ENCODE results near the gene MIA2. TPM values are rescaled to one million over a fixed set of nuclear protein-coding genes. Genes with fewer than 3 reads are reported as not detected.
"Not testable (repeated sequence)": the region's sequence is repeated elsewhere in the genome, so short reads cannot be mapped to it uniquely, and the experiment has no call there.

Gene MIA2, protein sequence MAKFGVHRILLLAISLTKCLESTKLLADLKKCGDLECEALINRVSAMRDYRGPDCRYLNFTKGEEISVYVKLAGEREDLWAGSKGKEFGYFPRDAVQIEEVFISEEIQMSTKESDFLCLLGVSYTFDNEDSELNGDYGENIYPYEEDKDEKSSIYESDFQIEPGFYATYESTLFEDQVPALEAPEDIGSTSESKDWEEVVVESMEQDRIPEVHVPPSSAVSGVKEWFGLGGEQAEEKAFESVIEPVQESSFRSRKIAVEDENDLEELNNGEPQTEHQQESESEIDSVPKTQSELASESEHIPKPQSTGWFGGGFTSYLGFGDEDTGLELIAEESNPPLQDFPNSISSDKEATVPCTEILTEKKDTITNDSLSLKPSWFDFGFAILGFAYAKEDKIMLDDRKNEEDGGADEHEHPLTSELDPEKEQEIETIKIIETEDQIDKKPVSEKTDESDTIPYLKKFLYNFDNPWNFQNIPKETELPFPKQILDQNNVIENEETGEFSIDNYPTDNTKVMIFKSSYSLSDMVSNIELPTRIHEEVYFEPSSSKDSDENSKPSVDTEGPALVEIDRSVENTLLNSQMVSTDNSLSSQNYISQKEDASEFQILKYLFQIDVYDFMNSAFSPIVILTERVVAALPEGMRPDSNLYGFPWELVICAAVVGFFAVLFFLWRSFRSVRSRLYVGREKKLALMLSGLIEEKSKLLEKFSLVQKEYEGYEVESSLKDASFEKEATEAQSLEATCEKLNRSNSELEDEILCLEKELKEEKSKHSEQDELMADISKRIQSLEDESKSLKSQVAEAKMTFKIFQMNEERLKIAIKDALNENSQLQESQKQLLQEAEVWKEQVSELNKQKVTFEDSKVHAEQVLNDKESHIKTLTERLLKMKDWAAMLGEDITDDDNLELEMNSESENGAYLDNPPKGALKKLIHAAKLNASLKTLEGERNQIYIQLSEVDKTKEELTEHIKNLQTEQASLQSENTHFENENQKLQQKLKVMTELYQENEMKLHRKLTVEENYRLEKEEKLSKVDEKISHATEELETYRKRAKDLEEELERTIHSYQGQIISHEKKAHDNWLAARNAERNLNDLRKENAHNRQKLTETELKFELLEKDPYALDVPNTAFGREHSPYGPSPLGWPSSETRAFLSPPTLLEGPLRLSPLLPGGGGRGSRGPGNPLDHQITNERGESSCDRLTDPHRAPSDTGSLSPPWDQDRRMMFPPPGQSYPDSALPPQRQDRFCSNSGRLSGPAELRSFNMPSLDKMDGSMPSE (N-terminal part only)
- 14.5 and 21.6 TPM in 2 replicates for total RNA-seq

DNA sequence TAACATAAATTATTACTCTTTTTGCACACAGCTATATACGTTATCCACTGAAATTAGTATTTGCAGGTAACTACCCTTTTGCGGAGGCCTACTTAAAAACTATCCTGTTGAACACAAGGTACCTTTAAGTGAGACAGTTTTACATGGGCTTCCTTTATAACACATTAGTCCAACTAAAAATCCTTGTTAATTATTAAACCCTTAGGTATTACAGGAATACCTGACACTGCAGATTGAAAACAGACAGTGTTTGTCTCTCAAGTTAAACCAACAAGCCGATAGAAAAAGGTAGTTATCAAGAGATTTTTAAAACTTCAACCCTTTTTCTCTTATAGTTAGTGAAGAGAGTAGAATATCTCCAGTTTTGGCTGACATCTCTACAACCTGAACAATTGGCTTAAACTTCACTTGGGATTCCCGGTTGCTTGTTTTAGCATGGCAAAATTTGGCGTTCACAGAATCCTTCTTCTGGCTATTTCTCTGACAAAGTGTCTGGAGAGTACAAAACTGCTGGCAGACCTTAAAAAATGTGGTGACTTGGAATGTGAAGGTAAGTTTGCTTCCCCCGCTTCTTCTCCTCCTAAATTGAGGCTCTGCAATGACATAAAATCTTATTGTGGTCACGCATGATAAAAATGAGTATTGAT, at the start of gene MIA2:
Gene MIA2, plus strand, starts transcription at position 236 of the 647 bp plus-strand sequence. Its CDS starts 200 bp downstream, at position 436.
- H3K4me3 ChIP-seq (ENCODE audit: low read depth, low read length) = no peak within 1 kb of the TSS
- TF ChIP-seq, protein P1, sequence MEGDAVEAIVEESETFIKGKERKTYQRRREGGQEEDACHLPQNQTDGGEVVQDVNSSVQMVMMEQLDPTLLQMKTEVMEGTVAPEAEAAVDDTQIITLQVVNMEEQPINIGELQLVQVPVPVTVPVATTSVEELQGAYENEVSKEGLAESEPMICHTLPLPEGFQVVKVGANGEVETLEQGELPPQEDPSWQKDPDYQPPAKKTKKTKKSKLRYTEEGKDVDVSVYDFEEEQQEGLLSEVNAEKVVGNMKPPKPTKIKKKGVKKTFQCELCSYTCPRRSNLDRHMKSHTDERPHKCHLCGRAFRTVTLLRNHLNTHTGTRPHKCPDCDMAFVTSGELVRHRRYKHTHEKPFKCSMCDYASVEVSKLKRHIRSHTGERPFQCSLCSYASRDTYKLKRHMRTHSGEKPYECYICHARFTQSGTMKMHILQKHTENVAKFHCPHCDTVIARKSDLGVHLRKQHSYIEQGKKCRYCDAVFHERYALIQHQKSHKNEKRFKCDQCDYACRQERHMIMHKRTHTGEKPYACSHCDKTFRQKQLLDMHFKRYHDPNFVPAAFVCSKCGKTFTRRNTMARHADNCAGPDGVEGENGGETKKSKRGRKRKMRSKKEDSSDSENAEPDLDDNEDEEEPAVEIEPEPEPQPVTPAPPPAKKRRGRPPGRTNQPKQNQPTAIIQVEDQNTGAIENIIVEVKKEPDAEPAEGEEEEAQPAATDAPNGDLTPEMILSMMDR (IDR thresholded peaks at IDR 0.05; ENCODE audit: insufficient read depth, low read depth, low read length) = no peak
- no peak for DNase-seq (ENCODE audit: low read depth)

DNA sequence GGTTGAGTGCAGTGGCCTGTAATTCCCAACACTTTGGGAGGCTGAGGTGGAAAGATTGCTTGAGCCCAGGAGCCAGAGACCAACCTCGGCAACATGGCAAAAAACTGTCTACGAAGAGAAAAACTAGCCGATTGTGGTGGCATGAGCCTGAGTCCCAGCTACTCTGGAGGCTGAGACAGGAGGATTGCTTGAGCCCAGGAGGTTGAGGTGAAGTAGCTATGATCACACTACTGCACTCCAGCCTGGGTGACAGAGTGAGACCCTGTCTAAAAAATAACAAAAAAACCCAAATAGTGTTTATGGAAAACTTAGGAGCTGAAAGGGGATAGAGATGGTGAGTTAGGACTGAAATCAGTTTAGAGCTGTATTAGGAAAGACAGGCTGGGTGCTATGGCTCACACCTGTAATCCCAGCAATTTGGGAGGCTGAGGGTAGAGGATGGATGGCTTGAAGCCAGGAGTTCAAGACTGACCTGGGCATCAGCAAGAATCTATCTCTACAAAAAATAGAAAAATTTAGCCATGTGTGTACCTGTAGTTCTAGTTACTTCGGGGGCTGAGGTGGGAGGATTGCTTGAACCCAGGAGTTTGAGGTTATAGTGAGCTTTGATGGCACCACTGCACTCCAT, 49.0 kb upstream of the MIA2 start:
- H3K4me3 ChIP-seq (ENCODE audit: low read depth, low read length) = no peak overlapping the region
- TF ChIP-seq, protein P1 (IDR thresholded peaks at IDR 0.05; ENCODE audit: insufficient read depth, low read depth, low read length) = no peak
- no peak for DNase-seq (ENCODE audit: low read depth)

DNA sequence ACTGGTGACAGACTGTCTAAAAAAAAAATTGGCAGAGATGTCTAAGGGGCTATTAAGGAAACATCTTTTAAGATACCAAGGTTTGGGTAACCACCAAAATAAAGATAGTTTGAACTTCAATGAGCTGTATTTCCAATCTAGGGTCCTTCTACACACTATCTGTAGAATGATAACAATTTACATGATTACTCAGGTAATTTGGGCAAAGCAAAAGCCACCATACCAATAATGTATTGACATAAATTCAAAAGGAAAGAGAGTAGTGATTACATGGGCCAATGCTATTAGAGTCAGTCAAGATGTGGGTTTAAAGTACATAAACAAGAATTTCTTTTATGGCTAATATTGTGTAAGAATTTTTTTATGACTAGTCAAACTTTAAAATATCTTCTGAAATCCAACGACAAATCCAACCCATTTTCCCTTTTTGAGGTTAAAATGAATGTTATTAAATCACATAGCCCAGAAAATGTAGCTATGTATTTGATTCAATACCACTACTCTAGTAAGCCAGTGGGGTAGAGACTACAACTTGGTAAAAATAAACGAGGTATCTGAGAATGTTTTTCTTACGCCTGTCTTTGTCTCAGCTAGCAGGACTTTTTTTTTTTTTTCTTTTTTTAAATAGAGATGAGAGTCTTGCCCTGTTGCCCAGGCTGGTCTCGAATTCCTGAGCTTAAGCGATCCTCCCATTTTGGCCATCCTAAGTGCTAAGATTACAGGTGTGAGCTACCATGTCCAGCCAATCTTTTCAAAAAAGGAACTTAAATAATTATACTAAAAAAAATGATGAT, 48.3 kb upstream of the MIA2 start:
- no peak overlapping the region for H3K4me3 ChIP-seq (ENCODE audit: low read depth, low read length)
- DNase-seq (ENCODE audit: low read depth) = no peak
- TF ChIP-seq, protein P1 (IDR thresholded peaks at IDR 0.05; ENCODE audit: insufficient read depth, low read depth, low read length) = no peak

DNA sequence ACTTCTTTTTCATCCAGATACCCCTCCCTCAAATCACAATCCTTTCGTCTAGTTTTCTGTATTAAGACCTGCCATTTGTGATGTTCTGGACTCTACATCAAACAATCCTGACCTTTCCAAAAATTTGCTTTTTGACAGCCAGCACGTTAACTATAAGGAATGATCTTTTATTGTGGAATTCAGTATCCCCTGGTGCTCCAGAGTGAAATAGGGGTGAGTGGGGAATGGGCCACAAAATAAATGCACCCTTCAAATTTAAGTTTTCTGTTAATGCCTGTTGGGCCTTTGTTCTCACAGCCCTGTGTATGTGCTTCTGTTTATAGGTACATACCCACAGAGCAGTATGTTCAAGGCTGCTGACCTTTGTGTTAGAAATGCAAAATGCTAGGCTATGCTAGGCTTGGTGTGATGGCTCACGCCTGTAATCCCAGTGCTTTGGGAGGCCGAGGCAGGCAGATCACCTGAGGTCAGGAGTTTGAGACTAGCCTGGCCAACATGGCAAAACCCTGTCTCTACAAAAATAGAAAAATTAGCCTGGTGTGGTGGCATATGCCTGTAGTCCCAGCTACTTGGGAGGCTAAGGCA, 46.7 kb upstream of the MIA2 start:
- no peak for DNase-seq (ENCODE audit: low read depth)
- no peak overlapping the region for H3K4me3 ChIP-seq (ENCODE audit: low read depth, low read length)
- TF ChIP-seq, protein P1 (IDR thresholded peaks at IDR 0.05; ENCODE audit: insufficient read depth, low read depth, low read length) = no peak

DNA sequence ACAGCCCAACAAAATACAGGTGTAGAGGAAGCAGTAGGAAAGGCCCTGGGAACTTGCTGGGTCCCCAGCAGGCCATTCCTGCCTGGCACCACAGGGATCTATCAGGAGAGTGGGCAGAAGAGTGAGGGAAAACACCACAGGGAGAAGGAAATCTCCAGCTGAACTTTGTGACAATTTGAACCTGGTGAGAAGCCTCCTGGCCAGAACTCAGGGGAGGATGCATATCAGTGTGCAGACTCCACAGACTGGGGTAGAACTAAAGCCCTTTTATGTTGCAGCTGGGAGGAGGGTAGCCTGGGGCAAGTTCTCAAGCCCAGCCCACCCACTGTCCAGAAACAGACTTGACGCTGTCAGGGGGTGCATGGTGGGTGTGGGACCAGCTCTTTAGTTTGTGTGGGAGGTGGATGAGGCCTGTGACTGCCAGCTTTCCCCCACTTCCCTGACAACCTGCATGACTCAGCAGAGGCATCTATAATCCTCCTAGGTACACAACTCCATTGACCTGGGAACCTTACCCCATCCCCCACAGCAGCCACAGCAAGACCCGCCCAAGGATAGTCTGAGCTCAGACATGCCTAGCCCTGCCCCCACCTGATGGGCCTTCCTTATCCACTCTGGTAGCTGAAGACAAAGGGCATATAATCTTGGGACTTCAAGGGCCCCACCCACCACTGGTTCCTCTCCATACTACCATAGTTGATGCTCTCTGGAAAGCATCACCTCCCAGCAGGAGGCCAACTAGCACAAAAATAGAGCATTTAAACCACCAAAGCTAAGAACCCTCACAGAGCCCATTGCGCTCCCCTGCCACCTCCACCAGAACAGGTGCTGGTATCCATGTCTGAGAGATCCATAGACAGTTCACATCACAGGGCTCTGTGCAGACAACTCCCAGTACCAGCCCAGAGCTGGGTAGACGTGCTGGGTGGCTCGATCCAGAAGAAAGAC, 29.8 kb upstream of the MIA2 start:
- TF ChIP-seq, protein P1 (IDR thresholded peaks at IDR 0.05; ENCODE audit: insufficient read depth, low read depth, low read length) = no peak
- no peak overlapping the region for H3K4me3 ChIP-seq (ENCODE audit: low read depth, low read length)
- no peak for DNase-seq (ENCODE audit: low read depth)

DNA sequence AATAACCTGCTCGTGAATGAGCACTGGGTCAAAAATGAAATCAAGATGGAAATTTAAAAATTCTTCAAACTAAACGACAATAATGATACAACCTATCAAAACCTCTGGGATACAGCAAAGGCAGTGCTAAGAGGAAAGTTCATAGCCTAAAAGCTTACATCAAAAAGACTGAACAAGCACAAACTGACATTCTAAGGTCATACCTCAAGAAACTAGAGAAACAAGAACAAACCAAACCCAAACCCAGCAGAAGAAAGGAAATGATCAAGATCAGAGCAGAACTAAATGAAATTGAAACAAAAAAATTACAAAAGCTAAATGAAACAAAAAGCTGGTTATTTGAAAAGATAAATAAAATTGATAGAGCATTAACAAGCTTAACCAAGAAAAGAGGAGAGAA, 26.3 kb upstream of the MIA2 start:
- not testable (repeated sequence) for DNase-seq (ENCODE audit: low read depth); H3K4me3 ChIP-seq (ENCODE audit: low read depth, low read length)

Data from fibroblast of villous mesenchyme (primary cell).